Measurements from ENCODE around the gene NCMAP.
"Not testable (repeated sequence)": the region's sequence is repeated elsewhere in the genome, so short reads cannot be mapped to it uniquely, and the experiment has no call there.

NCMAP gene

GRCh38 chr1:24555591-24556413 lies at the start of gene NCMAP:
Gene NCMAP (plus strand): TSS chr1:24556087. CDS start chr1:24595431, 39,344 bp downstream.
- DNase-seq, result peak; percentile 48

- no peak for DNase-seq
These were observed 49.1 kb upstream of the NCMAP start for GRCh38 chr1:24506691-24507381.

GRCh38 chr1:24507405-24507804 lies 48.5 kb upstream of the NCMAP start:
- no peak for DNase-seq

GRCh38 chr1:24508911-24509310 lies 47.0 kb upstream of the NCMAP start:
- no peak for DNase-seq

GRCh38 chr1:24513706-24514105 lies 42.2 kb upstream of the NCMAP start:
- no peak for DNase-seq

GRCh38 chr1:24514946-24515345 lies 40.9 kb upstream of the NCMAP start:
- no peak for DNase-seq

- not testable (repeated sequence) for DNase-seq
These were observed 40.1 kb upstream of the NCMAP start for GRCh38 chr1:24515671-24516209.

GRCh38 chr1:24516506-24516905 lies 39.4 kb upstream of the NCMAP start:
- no peak for DNase-seq

GRCh38 chr1:24517898-24518297 lies 38.0 kb upstream of the NCMAP start:
- no peak for DNase-seq

GRCh38 chr1:24520282-24520681 lies 35.6 kb upstream of the NCMAP start:
- not testable (repeated sequence) for DNase-seq

- DNase-seq, result no peak
These were observed 30.3 kb upstream of the NCMAP start for GRCh38 chr1:24525606-24526005.

GRCh38 chr1:24526045-24526444 lies 29.8 kb upstream of the NCMAP start:
- DNase-seq, result no peak

GRCh38 chr1:24526940-24527542 lies 28.8 kb upstream of the NCMAP start:
- no peak for DNase-seq

GRCh38 chr1:24528744-24529143 lies 27.1 kb upstream of the NCMAP start:
- DNase-seq, result no peak

- not testable (repeated sequence) for DNase-seq
These were observed 26.6 kb upstream of the NCMAP start for GRCh38 chr1:24529292-24529691.

GRCh38 chr1:24535021-24535424 lies 20.9 kb upstream of the NCMAP start:
- no peak for DNase-seq

- no peak for DNase-seq
These were observed 20.1 kb upstream of the NCMAP start for GRCh38 chr1:24535778-24536177.

- peak; percentile 29 for DNase-seq
These were observed 19.5 kb upstream of the NCMAP start for GRCh38 chr1:24536391-24536840.

GRCh38 chr1:24540051-24540905 lies 15.6 kb upstream of the NCMAP start:
- no peak for DNase-seq

GRCh38 chr1:24540906-24541710 lies 14.8 kb upstream of the NCMAP start:
- no peak for DNase-seq

- peak; percentile 38 for DNase-seq
These were observed 14.1 kb upstream of the NCMAP start for GRCh38 chr1:24541711-24542346.

All from eye (tissue), 1 donor.